HepG2 (cell line): ENCODE results near the gene MED9. TPM values are rescaled to one million over a fixed set of nuclear protein-coding genes. Genes with fewer than 3 reads are reported as not detected.

ENCODE experiments used
- ATAC-seq: fragments of 200-7000 bp; cut with Tn5 transposase; 3 replicates; pipeline ENCODE4 v1.9.1; 2020; ENCODE audit warnings: mild to moderate bottlenecking, moderate library complexity
- BruUV-seq: library from RNA; stranded (reverse); fragments of 400-500 nt; replicated peaks from 2 replicates; lab custom pipeline; 2021; lab: Mats Ljungman, UMichigan
- CTCF ChIA-PET: fragments of 300-600 bp; formaldehyde crosslinking; extraction: SDS; loops from one replicate; lab custom pipeline; 2021; ENCODE audit warnings: low total read pairs, inconsistent platforms, low intra/inter-chr PET ratio; lab: Yijun Ruan, JAX
- POLR2A ChIA-PET: fragments of 350-600 bp; sonication (Branson Sonifier 250); formaldehyde crosslinking; loops from one replicate; lab custom pipeline; 2020; ENCODE audit warnings: antibody characterized with exemption, inconsistent platforms; lab: Yijun Ruan, JAX
- DNase-seq: peaks from one replicate; pipeline ENCODE4 v3.0.0-alpha.2; 2015; ENCODE audit warnings: low spot score
- FAIRE-seq: peaks from 3 replicates; lab custom pipeline; 2011; peaks lifted over from hg19 to GRCh38; lab: Jason Lieb, UNC
- H2AFZ ChIP-seq: one replicate; pipeline ENCODE4 v1.6.1; 2011; ENCODE audit warnings: low read length, inconsistent platforms
- H3K27ac ChIP-seq: fragments of 300-600 bp; 3 replicates; pipeline ENCODE4 v1.8.0; 2011; ENCODE audit warnings: mixed run types, mild to moderate bottlenecking, mixed read lengths, low read length, inconsistent platforms; ENCODE audit not compliant: insufficient read depth; ENCODE audit errors: extremely low read length
- H3K27me3 ChIP-seq, 2 experiments: fragments of 200-600 bp in 1 of 2; 2 replicates in 1 of 2; 3 replicates in 1 of 2; pipeline versions ENCODE4 v1.6.0 to v1.8.0; 2011; ENCODE audit warnings: low read length in 2 of 2, mild to moderate bottlenecking in 2 of 2, moderate library complexity in 2 of 2, inconsistent platforms in 1 of 2; ENCODE audit not compliant: insufficient read depth in 2 of 2, control insufficient read depth in 1 of 2
- H3K36me3 ChIP-seq, 2 experiments: fragments of 200-600 bp in 1 of 2; replicated peaks in 1 of 2; 2 replicates in 1 of 2; 3 replicates in 1 of 2; pipeline versions ENCODE4 v1.5.1 to v1.8.0; 2011; ENCODE audit warnings: low read length in 2 of 2, inconsistent platforms in 1 of 2; ENCODE audit not compliant: insufficient read depth in 2 of 2, control insufficient read depth in 1 of 2
- H3K4me1 ChIP-seq: 2 replicates; pipeline ENCODE4 v1.5.1; 2012; ENCODE audit warnings: low read length, inconsistent platforms; ENCODE audit not compliant: insufficient read depth
- H3K4me2 ChIP-seq: 2 replicates; pipeline ENCODE4 v1.6.0; 2011; ENCODE audit warnings: low read depth, low read length, inconsistent platforms
- H3K4me3 ChIP-seq, 3 experiments: fragments of 200-600 bp in 1 of 3; sonication (generic), shearing (Covaris generic) in 1 of 3; replicated peaks in 1 of 3; 2 replicates each; pipeline ENCODE4 v1.5.1; 2011 to 2016; ENCODE audit warnings: low read length in 3 of 3, inconsistent platforms in 2 of 3, low read depth in 2 of 3, mild to moderate bottlenecking in 2 of 3, control low read depth in 1 of 3, mixed read lengths in 1 of 3; ENCODE audit not compliant: insufficient read depth in 1 of 3
- H3K79me2 ChIP-seq: one replicate; pipeline ENCODE4 v1.6.1; 2011; ENCODE audit warnings: low read length, inconsistent platforms; ENCODE audit not compliant: insufficient read depth
- H3K9ac ChIP-seq: 2 replicates; pipeline ENCODE4 v1.6.0; 2011; ENCODE audit warnings: mild to moderate bottlenecking, low read depth, low read length, inconsistent platforms; ENCODE audit not compliant: insufficient read depth
- H3K9me3 ChIP-seq: 2 replicates; pipeline ENCODE4 v1.5.1; 2012; ENCODE audit warnings: mild to moderate bottlenecking, low read length
- H4K20me1 ChIP-seq: 2 replicates; pipeline ENCODE4 v1.6.0; 2011; ENCODE audit warnings: inconsistent platforms, mild to moderate bottlenecking, low read length, moderate library complexity; ENCODE audit not compliant: insufficient read depth
- AGO2 ChIP-seq: fragments of 200-400 bp; formaldehyde crosslinking; optimal IDR thresholded peaks from 2 replicates; pipeline ENCODE3; 2017; ENCODE audit warnings: mild to moderate bottlenecking, low read depth, low read length, moderate library complexity
- CREB1 ChIP-seq, 2 experiments: fragments of 450-650 bp in 1 of 2; IDR thresholded peaks; 2 replicates each; pipeline ENCODE4 v1.6.1; 2016 to 2017; ENCODE audit warnings: control low read depth in 1 of 2, mild to moderate bottlenecking in 1 of 2, missing compliant biosample characterization in 1 of 2, missing genetic modification characterization in 1 of 2
- HOXA9 ChIP-seq: sonication (generic); formaldehyde crosslinking; IDR thresholded peaks from 2 replicates; pipeline ENCODE4 v1.8.1; 2022; ENCODE audit warnings: missing genetic modification reagents, mild to moderate bottlenecking, moderate library complexity, borderline replicate concordance
- MYPOP ChIP-seq: sonication (generic); formaldehyde crosslinking; IDR thresholded peaks from 2 replicates; pipeline ENCODE4 v1.8.1; 2023; ENCODE audit warnings: mild to moderate bottlenecking, moderate library complexity, missing genetic modification reagents
- PREB ChIP-seq: sonication (generic); formaldehyde crosslinking; IDR thresholded peaks from 2 replicates; pipeline ENCODE4 v1.4.0; 2020; ENCODE audit warnings: missing genetic modification reagents
- RAD21 ChIP-seq: fragments of 450-650 bp; formaldehyde crosslinking; IDR thresholded peaks from 2 replicates; pipeline ENCODE4 v1.5.0; 2020; ENCODE audit warnings: mild to moderate bottlenecking
- SPEN ChIP-seq: sonication (generic); formaldehyde crosslinking; IDR thresholded peaks from 2 replicates; pipeline ENCODE4 v1.5.1; 2020; ENCODE audit warnings: low read depth, mild to moderate bottlenecking, missing genetic modification reagents
- ZBTB26 ChIP-seq: IDR thresholded peaks from 2 replicates; pipeline ENCODE4 v1.6.1; 2016; ENCODE audit warnings: missing compliant biosample characterization, missing genetic modification reagents, borderline replicate concordance
- ZBTB34 ChIP-seq: sonication (generic); formaldehyde crosslinking; IDR thresholded peaks from 2 replicates; pipeline ENCODE4 v1.8.0; 2022; ENCODE audit warnings: mild to moderate bottlenecking, missing genetic modification reagents
- ZBTB37 ChIP-seq: sonication (generic); formaldehyde crosslinking; IDR thresholded peaks from 2 replicates; pipeline ENCODE4 v1.4.0; 2020; ENCODE audit warnings: mild to moderate bottlenecking, missing genetic modification reagents
- WGBS: methylation state at CpG from one replicate; pipeline ENCODE4 v1.1.6; 2017; ENCODE audit warnings: low lambda C conversion rate; 5-methylcytosine and 5-hydroxymethylcytosine counted together
- in situ Hi-C: cut with HindIII; loops from 2 replicates; pipeline ENCODE4 v1.10.0; 2017; ENCODE audit warnings: low pct_unique_long_range_greater_than_20kb; ENCODE audit not compliant: extremely low pct_ligation_motif_present
- intact Hi-C: fragments of 100-400 bp; cut with micrococcal nuclease; formaldehyde crosslinking; loops from one replicate; pipeline ENCODE4 v1.10.0; 2022; ENCODE audit not compliant: unreplicated experiment
- polyA plus RNA-seq, 8 experiments: library from polyadenylated mRNA; depleted of rRNA in 3 of 8; stranded (reverse) in 7 of 8; unstranded in 1 of 8; fragments of >200 nt; fragmentation: Illumina TruSeq in 4 of 8; extraction: Trizol in 4 of 8; gene quantifications; 2 replicates each; pipeline versions ENCODE4 v1.2.1 to v1.2.3, GENCODE V29; 2011 to 2016; ENCODE audit warnings: low read depth in 4 of 8, missing spikeins in 1 of 8, mixed read lengths in 1 of 8; ENCODE audit not compliant: insufficient read depth in 1 of 8
- total RNA-seq, 5 experiments: library from RNA; depleted of rRNA; stranded (reverse); fragments of >200 nt; fragmentation: Illumina TruSeq; extraction: Trizol; gene quantifications; 2 replicates each; pipeline ENCODE4 v1.2.3, GENCODE V29; 2016; ENCODE audit warnings: low read depth in 1 of 5

Gene MED9
- total and polyA plus RNA-seq, 2 of the 13 experiments (the other 11 are each of a cell fraction or from before 2014, with no cell fraction given) = 11.9 to 15.1 TPM

GRCh38 chr17:17460038-17460437, 16.8 kb upstream of the MED9 start:
- Histone ChIP-seq H3K9ac (no peak overlapping the region), H3K27me3 (peaks cover 2 to 3% of the 10 kb centered on the region in 2 experiments; a peak in 2 of 5 replicates), H3K36me3 (no peaks in the 10 kb centered on the region), H2AFZ (no peak overlapping the region), H3K4me3 (peak overlapping the region in 1 of 3 experiments; percentile 33; a peak in 1 of 6 replicates), H4K20me1 (no peaks in the 10 kb centered on the region)
- no peak for FAIRE-seq
- in situ Hi-C loops = no loop called here
- POLR2A ChIA-PET = no interaction called here
- no peak for DNase-seq
- WGBS = 94% methylated on average over 4 of the region's 4 CpGs
- no TSS peak for BruUV-seq
- ATAC-seq = no peak
- TF ChIP-seq HOXA9 = no peak
- no peak for TF ChIP-seq ZBTB26 (CRISPR knock-in tag)
- no peak for TF ChIP-seq AGO2
- TF ChIP-seq PREB (CRISPR knock-in tag) = no peak
- no peak for TF ChIP-seq RAD21 (CRISPR knock-in tag)
- 0 out of 2 replicates have a peak, but pooled peaks have one; percentile 21 for TF ChIP-seq SPEN (CRISPR knock-in tag)
- peak; percentile 67; the same call in 1 of the 2 replicates for TF ChIP-seq ZBTB34 (CRISPR knock-in tag)
- TF ChIP-seq CREB1 (IDR thresholded peaks at IDR 0.05) = peak; percentile 92
- no peak for TF ChIP-seq CREB1 (CRISPR knock-in tag; IDR thresholded peaks at IDR 0.05)
- TF ChIP-seq ZBTB37 (CRISPR knock-in tag) = peak; percentile 91
- no peak for TF ChIP-seq MYPOP
- TF ChIP-seq, all 625 proteins: peak for 4
- Histone ChIP-seq H3K4me2 (no peak overlapping the region; the same call in 1 of the 2 replicates), H3K9me3 (peaks cover 6% of the 10 kb centered on the region; the same call in 1 of the 2 replicates), H3K27ac (no peak overlapping the region), H3K4me1 (peaks cover 47% of the 10 kb centered on the region), H3K79me2 (no peaks in the 10 kb centered on the region)
- CTCF ChIA-PET = no interaction called here
- intact Hi-C loops = no loop called here
